ENCODE data around the gene OR51B2.

DNA sequence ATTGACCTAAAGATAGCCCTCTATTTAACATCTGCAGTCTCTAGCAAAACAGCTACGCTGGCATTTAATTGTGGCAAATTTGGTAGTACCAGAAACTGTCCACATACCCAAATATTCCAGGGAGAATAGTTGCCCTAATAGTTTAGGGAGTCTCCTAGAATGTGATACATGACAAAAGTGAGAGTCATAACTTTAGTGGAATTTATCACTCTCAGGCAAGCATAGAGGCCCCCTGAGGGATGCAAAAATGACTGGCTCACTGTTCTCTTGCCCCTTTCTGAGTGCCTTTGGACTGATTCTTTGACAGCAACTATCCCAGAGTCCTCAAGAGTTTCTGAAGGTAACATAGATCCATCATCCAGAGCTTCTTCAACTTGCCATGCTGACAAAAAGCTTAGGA, 20.1 kb downstream of the OR51B2 start:
- no peak for TF ChIP-seq EP300 (IDR thresholded peaks at IDR 0.05)
- TF ChIP-seq, protein P1, sequence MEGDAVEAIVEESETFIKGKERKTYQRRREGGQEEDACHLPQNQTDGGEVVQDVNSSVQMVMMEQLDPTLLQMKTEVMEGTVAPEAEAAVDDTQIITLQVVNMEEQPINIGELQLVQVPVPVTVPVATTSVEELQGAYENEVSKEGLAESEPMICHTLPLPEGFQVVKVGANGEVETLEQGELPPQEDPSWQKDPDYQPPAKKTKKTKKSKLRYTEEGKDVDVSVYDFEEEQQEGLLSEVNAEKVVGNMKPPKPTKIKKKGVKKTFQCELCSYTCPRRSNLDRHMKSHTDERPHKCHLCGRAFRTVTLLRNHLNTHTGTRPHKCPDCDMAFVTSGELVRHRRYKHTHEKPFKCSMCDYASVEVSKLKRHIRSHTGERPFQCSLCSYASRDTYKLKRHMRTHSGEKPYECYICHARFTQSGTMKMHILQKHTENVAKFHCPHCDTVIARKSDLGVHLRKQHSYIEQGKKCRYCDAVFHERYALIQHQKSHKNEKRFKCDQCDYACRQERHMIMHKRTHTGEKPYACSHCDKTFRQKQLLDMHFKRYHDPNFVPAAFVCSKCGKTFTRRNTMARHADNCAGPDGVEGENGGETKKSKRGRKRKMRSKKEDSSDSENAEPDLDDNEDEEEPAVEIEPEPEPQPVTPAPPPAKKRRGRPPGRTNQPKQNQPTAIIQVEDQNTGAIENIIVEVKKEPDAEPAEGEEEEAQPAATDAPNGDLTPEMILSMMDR (IDR thresholded peaks at IDR 0.05) = no peak
- no peak for TF ChIP-seq POLR2A (IDR thresholded peaks at IDR 0.05)
